Hepatocyte (in vitro differentiated cells): ENCODE results near the gene DNM3. TPM values are rescaled to one million over a fixed set of nuclear protein-coding genes. Genes with fewer than 3 reads are reported as not detected.

ENCODE experiments used
- DNase-seq: peaks from one replicate; pipeline ENCODE4 v3.0.0-alpha.2; 2016; ENCODE audit warnings: low spot score
- H2AFZ ChIP-seq: fragments of 200-600 bp; sonication (generic); 2 replicates; pipeline ENCODE4 v1.6.0; 2016; ENCODE audit warnings: antibody characterized with exemption, mild to moderate bottlenecking
- H3K27ac ChIP-seq: fragments of 200-600 bp; sonication (generic); 2 replicates; pipeline ENCODE4 v1.5.1; 2016; ENCODE audit warnings: mild to moderate bottlenecking
- H3K27me3 ChIP-seq: fragments of 200-600 bp; sonication (generic); 2 replicates; pipeline ENCODE4 v1.6.1; 2016
- H3K36me3 ChIP-seq: fragments of 200-600 bp; sonication (generic); replicated peaks from 2 replicates; pipeline ENCODE4 v1.5.1; 2016; ENCODE audit warnings: low read depth; ENCODE audit not compliant: insufficient read depth
- H3K4me1 ChIP-seq: fragments of 200-600 bp; sonication (generic); 2 replicates; pipeline ENCODE4 v1.5.1; 2016; ENCODE audit warnings: mild to moderate bottlenecking, moderate library complexity; ENCODE audit not compliant: insufficient read depth
- H3K4me2 ChIP-seq: fragments of 200-600 bp; sonication (generic); 2 replicates; pipeline ENCODE4 v1.6.0; 2016
- H3K4me3 ChIP-seq: fragments of 200-600 bp; sonication (generic); 2 replicates; pipeline ENCODE4 v1.5.1; 2016; ENCODE audit warnings: mild to moderate bottlenecking
- H3K79me2 ChIP-seq: fragments of 200-600 bp; sonication (generic); 2 replicates; pipeline ENCODE4 v1.6.0; 2017; ENCODE audit warnings: mild to moderate bottlenecking
- H3K9me2 ChIP-seq: fragments of 200-600 bp; sonication (generic); replicated peaks from 2 replicates; pipeline ENCODE4 v1.6.0; 2017; ENCODE audit warnings: mild to moderate bottlenecking; ENCODE audit not compliant: insufficient read depth
- H3K9me3 ChIP-seq: fragments of 200-600 bp; sonication (generic); 2 replicates; pipeline ENCODE4 v1.5.1; 2016; ENCODE audit warnings: low read depth, mild to moderate bottlenecking
- H4K20me1 ChIP-seq: fragments of 200-600 bp; sonication (generic); 2 replicates; pipeline ENCODE4 v1.6.0; 2016; ENCODE audit warnings: mild to moderate bottlenecking; ENCODE audit not compliant: insufficient read depth, poor library complexity, severe bottlenecking
- CTCF ChIP-seq: fragments of 200-600 bp; sonication (generic); IDR thresholded peaks from 2 replicates; pipeline ENCODE4 v1.5.1; 2016; ENCODE audit warnings: antibody characterized with exemption, mild to moderate bottlenecking; ENCODE audit not compliant: poor library complexity
- EZH2 ChIP-seq: fragments of 200-600 bp; sonication (generic); IDR thresholded peaks from 2 replicates; pipeline ENCODE4 v1.6.1; 2016; ENCODE audit warnings: antibody characterized with exemption, mild to moderate bottlenecking, borderline replicate concordance
- EZH2phosphoT487 ChIP-seq: fragments of 200-600 bp; sonication (generic); IDR thresholded peaks from one replicate; pipeline ENCODE4 v1.6.1; 2018; ENCODE audit warnings: antibody characterized with exemption, mild to moderate bottlenecking, low read depth, moderate library complexity; ENCODE audit not compliant: unreplicated experiment, severe bottlenecking
- WGBS: methylation state at CpG from one replicate; pipeline ENCODE4 v1.1.6; 2016; ENCODE audit warnings: low lambda C conversion rate; ENCODE audit errors: missing lambda C conversion rate; 5-methylcytosine and 5-hydroxymethylcytosine counted together
- polyA plus RNA-seq: library from polyadenylated mRNA; unstranded; fragments of >200 nt; fragmentation: Nextera tagmentation; extraction: Ambion mirVana; gene quantifications from 2 replicates; pipeline ENCODE4 v1.2.1, GENCODE V29; 2016
- total RNA-seq: library from RNA; depleted of rRNA; stranded (reverse); fragments of >200 nt; gene quantifications from 2 replicates; pipeline ENCODE4 v1.2.3, GENCODE V29; 2014

Gene DNM3
- total and polyA plus RNA-seq, 2 experiments from 2014 or later = 1.5 TPM; not detected in 1

DNA sequence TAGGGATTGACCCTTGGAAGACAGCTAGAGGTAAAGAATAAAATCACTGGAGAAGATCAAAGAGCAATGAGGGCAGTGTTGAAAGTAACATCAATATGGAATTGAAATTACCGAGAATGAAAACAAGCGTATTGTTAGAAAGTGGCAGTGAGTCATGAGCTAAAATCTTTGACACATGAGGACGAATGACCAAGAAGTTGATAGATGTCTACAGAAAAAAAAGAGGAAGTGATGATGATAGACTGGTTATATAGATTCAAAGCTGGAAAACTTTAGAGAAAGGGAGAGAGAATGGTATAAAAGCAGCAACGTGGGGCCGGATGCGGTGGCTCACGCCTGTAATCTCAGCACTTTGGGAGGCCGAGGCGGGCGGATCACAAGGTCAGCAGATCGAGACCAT lies 12.5 kb upstream of the DNM3 start:
- Histone ChIP-seq H2AFZ (no peak overlapping the region), H3K9me3 (no peaks in the 10 kb centered on the region), H3K9me2 (no peaks in the 10 kb centered on the region), H3K27ac (no peak overlapping the region), H3K4me3 (no peak overlapping the region), H3K4me1 (no peaks in the 10 kb centered on the region), H3K36me3 (no peaks in the 10 kb centered on the region), H3K79me2 (no peaks in the 10 kb centered on the region), H3K4me2 (no peak overlapping the region), H3K27me3 (no peaks in the 10 kb centered on the region), H4K20me1 (no peaks in the 10 kb centered on the region)
- TF ChIP-seq EZH2 (no peak), EZH2phosphoT487 (no peak), CTCF (no peak)
- 98% methylated on average over 11 of the region's 11 CpGs for WGBS
- no peak for DNase-seq

GRCh38 chr1:171833091-171833825 lies 8.0 kb upstream of the DNM3 start:
- no peaks in the 10 kb centered on the region for H3K9me3 ChIP-seq
- WGBS = 70% methylated on average over 4 of the region's 4 CpGs
- TF ChIP-seq EZH2phosphoT487 (no peak), EZH2 (no peak), CTCF (no peak)
- H4K20me1 ChIP-seq = no peaks in the 10 kb centered on the region
- H3K4me1 ChIP-seq = no peaks in the 10 kb centered on the region
- H3K4me3 ChIP-seq = no peak overlapping the region
- H3K9me2 ChIP-seq = no peaks in the 10 kb centered on the region
- H3K79me2 ChIP-seq = no peaks in the 10 kb centered on the region
- no peaks in the 10 kb centered on the region for H3K36me3 ChIP-seq
- H3K27me3 ChIP-seq = no peaks in the 10 kb centered on the region
- DNase-seq = no peak
- H3K4me2 ChIP-seq = no peak overlapping the region
- H2AFZ ChIP-seq = no peak overlapping the region
- H3K27ac ChIP-seq = no peak overlapping the region

DNA sequence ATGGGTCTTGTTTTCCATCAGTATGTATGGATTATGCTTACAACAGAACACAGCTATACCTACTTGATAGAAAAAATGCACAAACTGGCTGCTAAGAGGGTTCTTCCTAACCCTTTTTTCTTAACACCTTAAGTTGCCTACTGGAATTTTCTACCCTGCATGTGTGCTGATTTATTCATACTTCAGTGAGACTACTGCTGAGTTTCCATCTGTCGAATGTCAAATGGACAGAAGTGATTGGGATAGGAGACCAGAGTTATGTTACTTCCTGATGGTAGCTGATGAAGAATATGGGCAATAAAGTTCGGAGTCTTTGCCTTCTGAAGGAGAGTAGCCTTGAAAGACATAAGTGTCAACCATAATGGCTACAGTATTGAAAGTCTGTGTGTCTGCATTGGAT lies 6.5 kb upstream of the DNM3 start:
- WGBS = 88% methylated on average over 2 of the region's 2 CpGs
- Histone ChIP-seq H2AFZ (no peak overlapping the region), H4K20me1 (no peaks in the 10 kb centered on the region), H3K9me3 (no peaks in the 10 kb centered on the region), H3K9me2 (no peaks in the 10 kb centered on the region), H3K4me2 (no peak overlapping the region), H3K27ac (no peak overlapping the region), H3K4me3 (no peak overlapping the region), H3K27me3 (no peaks in the 10 kb centered on the region), H3K36me3 (no peaks in the 10 kb centered on the region), H3K79me2 (no peaks in the 10 kb centered on the region), H3K4me1 (no peaks in the 10 kb centered on the region)
- no peak for DNase-seq
- TF ChIP-seq CTCF (no peak), EZH2phosphoT487 (no peak), EZH2 (no peak)
